GM19468 (cell line): ENCODE measurements around the gene TRPT1.
A peak's percentile ranks its signal among the peaks of the same experiment; 100 is the strongest.

ENCODE experiments used
- ATAC-seq: cut with Tn5 transposase; IDR thresholded peaks from one replicate; pipeline ENCODE4 v1.9.1; 2021; ENCODE audit warnings: mild to moderate bottlenecking, moderate library complexity, moderate number of reproducible peaks; ENCODE audit not compliant: unreplicated experiment; ENCODE audit errors: extremely low read depth

TRPT1 gene

GRCh38 chr11:64245797-64246620, 20.0 kb upstream of the TRPT1 start:
- ATAC-seq, result no peak

- no peak for ATAC-seq
Observed at GRCh38 chr11:64245401-64245796, 19.4 kb upstream of the TRPT1 start.

GRCh38 chr11:64244966-64245365, 19.0 kb upstream of the TRPT1 start:
- ATAC-seq, result no peak

DNA sequence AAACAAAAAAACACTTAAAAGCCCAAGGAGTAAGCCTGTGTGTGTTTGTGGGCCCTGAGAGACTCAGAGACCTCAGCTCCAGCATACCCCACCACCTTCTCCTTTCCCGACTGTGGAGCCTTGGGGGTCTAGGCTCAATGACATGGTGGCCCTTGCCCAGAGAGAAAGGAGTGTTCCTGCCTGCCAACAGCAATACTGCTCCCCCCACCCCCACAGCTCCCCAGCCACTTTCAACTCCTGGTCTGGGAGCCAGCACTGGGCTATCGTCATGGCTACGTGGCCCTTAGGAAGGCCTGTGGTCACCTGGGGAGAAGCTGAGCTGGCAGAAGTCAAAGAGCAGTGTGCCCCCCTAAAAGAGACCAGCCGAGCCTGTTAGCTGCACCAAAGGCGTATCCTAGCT, 18.1 kb upstream of the TRPT1 start:
- no peak for ATAC-seq

- no peak for ATAC-seq
Observed at GRCh38 chr11:64243236-64243854, 17.4 kb upstream of the TRPT1 start.

DNA sequence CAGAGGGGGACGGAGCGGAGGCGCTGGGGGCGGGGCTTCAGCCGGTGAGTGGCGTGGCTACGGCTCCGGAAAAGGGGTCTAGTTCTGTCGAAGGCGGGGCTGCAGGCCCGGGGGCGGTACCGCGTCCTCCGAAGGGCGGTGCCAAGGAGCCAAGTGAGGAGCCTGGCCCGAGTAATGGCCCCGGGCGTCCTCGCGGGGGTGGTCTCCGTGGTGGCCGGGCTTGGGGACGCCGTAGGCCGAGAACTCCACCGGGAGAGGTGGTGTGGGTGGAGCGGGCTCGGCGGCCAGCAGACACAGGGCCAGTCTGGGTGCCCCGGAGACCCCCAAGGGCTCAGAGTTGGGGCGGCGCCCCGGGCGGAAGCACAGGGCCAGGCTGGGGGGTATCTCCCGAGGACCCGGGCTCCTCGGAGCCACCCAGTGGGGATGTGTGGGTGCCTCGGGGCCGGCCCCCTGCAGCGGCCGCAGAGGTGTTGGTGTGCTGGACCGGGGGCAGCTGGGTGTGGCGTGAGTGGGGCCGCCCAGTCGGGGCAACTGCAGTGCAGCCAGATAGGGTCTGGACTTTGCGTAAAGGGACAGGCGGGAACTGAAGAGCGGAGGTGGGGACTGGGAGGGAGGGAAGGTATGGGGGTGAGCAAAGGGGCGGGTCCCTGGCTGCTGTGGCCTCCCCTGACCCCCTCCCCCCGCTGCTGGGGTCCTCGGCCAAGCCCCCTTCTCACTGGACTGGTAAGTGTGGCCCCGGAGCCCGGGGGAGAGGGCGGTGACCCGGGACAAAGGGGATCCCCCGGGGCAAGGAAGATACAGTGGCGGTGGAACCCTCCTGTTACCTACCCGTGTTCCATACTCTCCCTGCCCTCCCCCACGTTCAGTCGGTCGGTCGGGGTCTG, 15.7 kb upstream of the TRPT1 start:
- peak; percentile 44 for ATAC-seq

- ATAC-seq, result no peak
Observed at GRCh38 chr11:64241241-64241490, 15.2 kb upstream of the TRPT1 start.

DNA sequence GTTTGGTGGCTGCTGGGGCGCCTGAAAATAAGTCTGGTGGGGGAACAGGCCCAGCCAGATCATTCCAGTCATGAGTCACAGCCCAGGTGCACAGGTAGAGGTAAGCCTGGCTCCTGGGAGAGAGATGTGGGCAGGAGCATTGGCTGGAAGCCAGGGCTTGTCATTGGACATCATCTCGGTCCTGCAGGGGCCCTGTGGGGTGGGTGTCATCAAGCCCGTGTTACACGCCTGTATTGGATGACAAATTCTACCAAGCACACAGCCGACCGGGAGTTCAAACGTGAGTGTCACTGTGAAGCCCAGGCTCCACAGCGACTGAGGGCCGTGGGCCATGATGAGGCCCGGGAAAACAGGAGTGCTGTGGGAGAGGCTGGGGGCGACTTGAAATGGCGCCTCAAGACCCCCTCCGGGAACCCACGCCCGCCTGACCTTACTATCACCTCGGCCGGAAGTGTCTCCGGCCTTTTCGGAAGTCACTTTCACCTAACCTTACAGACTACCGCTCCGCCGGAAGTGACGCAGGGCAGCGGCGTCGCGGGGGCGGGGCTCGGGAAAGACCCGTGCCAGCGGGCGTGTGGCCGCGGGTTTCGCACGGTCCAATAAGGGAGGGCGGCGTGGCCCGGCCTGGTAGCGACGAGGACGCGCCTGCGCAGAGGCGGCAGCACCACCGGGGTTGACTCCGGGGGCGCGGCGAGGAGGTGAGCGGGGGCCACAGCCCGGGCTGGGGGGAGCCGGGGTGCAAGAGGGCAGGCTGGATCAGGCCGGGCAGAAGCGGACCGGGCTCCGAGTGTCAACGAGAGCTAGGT, 14.7 kb upstream of the TRPT1 start, which contains the start of gene FKBP2:
Gene FKBP2 (plus strand): TSS at position 661 of the 806 bp plus-strand sequence. CDS start 1,293 bp downstream, outside the sequence.
- ATAC-seq, result peak; percentile 54

DNA sequence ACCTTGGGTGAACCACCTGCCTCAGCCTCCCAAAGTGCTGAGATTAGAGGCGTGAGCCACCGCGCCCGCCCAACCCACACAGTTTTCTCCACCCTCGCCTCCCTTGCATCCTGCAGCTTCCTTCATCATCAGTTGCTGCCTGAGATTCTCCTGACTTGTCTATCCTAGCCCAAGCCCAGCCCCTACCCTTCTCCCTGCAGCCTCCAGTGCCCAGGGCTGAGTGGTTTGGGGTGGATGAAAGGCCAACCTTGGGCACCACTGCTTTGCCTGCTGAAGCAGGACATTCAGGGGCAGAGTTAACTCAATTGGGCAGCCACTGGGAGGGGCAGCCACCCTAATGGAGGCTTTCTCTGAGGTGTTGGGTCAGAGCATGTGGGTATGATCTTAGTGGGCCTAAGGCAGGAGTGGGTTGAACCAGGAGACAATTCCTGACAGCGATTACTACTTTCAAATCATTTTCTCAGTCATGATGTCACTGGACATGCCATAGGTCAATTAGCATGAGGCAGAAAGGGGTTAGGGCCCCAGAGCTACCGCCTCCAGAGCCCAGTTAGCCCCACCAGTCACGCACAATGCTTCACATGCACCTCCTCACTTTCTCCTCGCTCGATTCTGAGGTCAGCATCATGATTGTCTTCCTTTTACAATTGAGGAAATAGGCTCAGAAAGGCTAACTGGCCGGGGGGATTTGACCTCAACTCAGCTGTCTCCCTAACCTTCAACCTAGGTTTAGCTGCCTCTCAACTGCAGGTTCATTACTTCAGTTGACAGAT, 13.9 kb upstream of the TRPT1 start:
- ATAC-seq, result no peak

DNA sequence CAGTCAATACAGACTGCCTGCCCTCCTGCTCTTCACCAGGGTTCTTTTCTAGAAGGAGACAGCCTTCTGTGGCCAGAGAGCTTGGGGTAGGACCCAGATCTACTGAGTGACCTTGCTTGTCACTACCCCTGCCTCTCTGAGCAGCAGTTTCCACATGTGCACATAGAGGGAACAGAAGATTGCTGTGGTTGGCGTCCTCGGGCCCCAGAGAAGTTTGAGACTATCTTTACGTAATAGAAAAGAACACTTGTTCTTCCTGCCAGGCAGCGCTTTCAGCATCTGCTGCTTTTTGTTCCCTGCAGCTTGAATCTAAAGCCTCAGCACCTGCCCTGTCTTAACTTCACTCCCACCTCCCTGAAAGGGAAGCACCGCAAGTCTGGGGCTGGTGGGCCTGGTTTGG, 13.0 kb upstream of the TRPT1 start:
- ATAC-seq, result no peak

- ATAC-seq, result no peak
Observed at GRCh38 chr11:64238076-64238475, 12.1 kb upstream of the TRPT1 start.

- no peak for ATAC-seq
Observed at GRCh38 chr11:64237484-64237951, 11.5 kb upstream of the TRPT1 start.

DNA sequence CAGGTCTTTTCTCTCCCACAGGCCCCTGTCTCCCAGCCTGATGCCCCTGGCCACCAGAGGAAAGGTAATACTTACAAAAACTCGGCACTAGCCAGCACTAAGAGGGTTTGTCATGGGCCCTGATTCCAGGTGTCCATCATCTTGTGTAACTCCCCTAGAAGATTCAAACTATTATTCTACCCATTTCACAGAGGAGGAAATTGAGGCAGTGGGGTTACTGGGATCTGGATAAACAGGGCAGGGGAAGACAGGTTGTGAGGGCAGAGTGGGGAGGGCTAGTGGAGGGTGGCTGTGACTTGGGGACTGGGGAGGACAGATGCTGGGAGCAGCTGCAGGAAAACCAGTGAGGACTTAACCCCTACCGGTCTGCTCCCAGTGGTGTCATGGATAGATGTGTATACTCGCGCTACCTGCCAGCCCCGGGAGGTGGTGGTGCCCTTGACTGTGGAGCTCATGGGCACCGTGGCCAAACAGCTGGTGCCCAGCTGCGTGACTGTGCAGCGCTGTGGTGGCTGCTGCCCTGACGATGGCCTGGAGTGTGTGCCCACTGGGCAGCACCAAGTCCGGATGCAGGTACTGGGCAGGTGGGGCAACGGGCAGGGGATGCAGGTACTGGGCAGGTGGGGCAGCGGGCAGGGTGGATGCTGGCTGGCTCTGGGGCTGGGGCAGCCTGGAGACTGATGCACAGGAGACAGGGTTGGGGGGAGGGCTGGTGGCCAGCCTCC, 9.6 kb upstream of the TRPT1 start:
- no peak for ATAC-seq

GRCh38 chr11:64234647-64235379, 8.8 kb upstream of the TRPT1 start:
- no peak for ATAC-seq

GRCh38 chr11:64233913-64234586, 8.1 kb upstream of the TRPT1 start, which contains the start of gene VEGFB:
TSS of gene VEGFB (plus strand) at chr11:64234584. CDS start at chr11:64234834, 250 bp downstream.
- ATAC-seq, result no peak

GRCh38 chr11:64232967-64233315, 7.0 kb upstream of the TRPT1 start:
- no peak for ATAC-seq

DNA sequence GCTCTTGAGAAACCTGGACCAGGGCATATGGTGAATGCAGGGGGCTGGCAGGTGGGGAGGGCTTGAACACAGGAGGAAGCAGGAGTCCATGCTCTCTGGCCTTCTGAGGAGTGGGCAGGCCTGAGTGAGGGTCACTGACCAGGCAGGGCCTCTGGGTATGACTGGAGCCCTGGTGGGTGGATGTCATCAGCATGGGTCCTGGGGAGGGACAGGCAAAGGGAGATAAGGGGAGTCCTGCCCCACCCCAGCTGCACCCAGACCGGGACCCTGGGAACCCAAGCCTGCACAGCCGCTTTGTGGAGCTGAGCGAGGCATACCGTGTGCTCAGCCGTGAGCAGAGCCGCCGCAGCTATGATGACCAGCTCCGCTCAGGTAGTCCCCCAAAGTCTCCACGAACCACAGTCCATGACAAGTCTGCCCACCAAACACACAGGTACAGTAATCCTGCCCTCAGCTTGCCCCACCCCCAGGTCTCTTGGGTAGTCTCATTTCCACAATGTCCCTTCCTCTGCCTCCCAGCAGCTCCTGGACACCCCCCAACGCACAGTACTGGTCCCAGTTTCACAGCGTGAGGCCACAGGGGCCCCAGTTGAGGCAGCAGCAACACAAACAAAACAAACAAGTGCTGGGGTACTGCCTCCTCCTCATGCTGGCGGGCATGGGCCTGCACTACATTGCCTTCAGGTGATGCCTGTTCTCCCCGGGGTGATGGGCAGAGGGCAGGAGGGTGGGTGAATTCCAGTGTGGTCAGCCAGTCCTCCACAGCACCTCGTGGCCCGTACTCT, 6.4 kb upstream of the TRPT1 start:
- ATAC-seq, result no peak
